ENCODE data around the gene IRAK2.

The IRAK2 gene

DNA sequence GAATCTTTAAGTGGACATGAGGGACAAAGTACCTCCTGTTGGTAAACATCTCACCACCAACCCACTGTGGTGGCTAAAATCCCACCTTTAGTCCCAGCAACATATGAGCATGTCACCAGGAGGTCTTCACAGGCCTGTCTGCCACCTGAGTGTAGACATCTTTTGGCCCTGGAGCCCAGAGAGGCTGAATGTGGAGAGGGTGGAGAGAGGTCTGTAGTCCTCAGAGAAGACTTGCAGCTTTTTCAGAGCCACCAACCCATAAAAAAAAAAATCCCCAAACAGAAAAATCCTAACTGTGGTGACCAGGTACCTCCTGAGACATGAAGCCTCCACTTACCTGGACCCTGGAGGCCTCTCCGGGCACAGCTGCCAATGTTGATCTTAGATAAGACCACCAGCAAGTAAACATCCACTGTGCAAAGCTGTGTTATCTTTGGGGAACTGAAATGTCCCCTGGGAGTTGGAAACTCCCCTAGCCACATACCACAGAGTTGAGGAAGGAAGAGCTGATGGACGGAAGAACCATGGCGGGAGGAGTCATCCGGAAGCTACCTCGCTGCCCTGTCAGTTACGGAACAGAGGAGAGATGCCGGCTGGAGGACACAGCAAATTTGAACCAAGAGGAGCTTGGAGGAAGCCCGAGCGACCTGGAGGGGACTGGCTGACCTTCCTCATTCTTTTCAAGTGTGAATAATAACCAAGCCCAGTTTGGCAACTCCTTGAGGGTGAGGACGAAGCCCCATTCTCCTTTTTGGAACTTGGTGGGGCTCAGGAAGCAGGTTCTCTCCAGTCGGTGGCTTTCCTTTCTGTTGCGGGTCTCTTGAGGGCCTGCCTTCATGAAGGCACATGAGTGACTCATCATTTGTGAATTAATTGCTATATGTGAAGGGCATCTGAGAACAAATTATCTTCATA is 128.0 kb downstream of the IRAK2 start, which contains the start of gene GHRL (continued):
- TF ChIP-seq, protein P1, sequence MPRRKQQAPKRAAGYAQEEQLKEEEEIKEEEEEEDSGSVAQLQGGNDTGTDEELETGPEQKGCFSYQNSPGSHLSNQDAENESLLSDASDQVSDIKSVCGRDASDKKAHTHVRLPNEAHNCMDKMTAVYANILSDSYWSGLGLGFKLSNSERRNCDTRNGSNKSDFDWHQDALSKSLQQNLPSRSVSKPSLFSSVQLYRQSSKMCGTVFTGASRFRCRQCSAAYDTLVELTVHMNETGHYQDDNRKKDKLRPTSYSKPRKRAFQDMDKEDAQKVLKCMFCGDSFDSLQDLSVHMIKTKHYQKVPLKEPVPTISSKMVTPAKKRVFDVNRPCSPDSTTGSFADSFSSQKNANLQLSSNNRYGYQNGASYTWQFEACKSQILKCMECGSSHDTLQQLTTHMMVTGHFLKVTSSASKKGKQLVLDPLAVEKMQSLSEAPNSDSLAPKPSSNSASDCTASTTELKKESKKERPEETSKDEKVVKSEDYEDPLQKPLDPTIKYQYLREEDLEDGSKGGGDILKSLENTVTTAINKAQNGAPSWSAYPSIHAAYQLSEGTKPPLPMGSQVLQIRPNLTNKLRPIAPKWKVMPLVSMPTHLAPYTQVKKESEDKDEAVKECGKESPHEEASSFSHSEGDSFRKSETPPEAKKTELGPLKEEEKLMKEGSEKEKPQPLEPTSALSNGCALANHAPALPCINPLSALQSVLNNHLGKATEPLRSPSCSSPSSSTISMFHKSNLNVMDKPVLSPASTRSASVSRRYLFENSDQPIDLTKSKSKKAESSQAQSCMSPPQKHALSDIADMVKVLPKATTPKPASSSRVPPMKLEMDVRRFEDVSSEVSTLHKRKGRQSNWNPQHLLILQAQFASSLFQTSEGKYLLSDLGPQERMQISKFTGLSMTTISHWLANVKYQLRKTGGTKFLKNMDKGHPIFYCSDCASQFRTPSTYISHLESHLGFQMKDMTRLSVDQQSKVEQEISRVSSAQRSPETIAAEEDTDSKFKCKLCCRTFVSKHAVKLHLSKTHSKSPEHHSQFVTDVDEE (CRISPR knock-in tag; IDR thresholded peaks at IDR 0.05), result no peak
- TF ChIP-seq TCF4 (CRISPR knock-in tag; IDR thresholded peaks at IDR 0.05; ENCODE audit: borderline replicate concordance) (no peak), TOX (CRISPR knock-in tag; IDR thresholded peaks at IDR 0.05; ENCODE audit: borderline replicate concordance) (no peak)
- TF ChIP-seq, protein P2, sequence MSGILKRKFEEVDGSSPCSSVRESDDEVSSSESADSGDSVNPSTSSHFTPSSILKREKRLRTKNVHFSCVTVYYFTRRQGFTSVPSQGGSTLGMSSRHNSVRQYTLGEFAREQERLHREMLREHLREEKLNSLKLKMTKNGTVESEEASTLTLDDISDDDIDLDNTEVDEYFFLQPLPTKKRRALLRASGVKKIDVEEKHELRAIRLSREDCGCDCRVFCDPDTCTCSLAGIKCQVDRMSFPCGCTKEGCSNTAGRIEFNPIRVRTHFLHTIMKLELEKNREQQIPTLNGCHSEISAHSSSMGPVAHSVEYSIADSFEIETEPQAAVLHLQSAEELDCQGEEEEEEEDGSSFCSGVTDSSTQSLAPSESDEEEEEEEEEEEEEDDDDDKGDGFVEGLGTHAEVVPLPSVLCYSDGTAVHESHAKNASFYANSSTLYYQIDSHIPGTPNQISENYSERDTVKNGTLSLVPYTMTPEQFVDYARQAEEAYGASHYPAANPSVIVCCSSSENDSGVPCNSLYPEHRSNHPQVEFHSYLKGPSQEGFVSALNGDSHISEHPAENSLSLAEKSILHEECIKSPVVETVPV (CRISPR knock-in tag; IDR thresholded peaks at IDR 0.05), result no peak

Measured in SK-N-SH treated with all-trans-retinoic acid at 6 μM for 48 hours (cell line).